ENCODE data around the gene SYT5. TPM values are rescaled to one million over a fixed set of nuclear protein-coding genes. Genes with fewer than 3 reads are reported as not detected.
A peak's percentile ranks its signal among the peaks of the same experiment; 100 is the strongest.

SYT5 gene
- total RNA-seq, 1 experiment from 2014 or later, result not detected

GRCh38 chr19:55147545-55148251, 32.4 kb downstream of the SYT5 start:
- DNase-seq (ENCODE audit: low read depth), result no peak

DNA sequence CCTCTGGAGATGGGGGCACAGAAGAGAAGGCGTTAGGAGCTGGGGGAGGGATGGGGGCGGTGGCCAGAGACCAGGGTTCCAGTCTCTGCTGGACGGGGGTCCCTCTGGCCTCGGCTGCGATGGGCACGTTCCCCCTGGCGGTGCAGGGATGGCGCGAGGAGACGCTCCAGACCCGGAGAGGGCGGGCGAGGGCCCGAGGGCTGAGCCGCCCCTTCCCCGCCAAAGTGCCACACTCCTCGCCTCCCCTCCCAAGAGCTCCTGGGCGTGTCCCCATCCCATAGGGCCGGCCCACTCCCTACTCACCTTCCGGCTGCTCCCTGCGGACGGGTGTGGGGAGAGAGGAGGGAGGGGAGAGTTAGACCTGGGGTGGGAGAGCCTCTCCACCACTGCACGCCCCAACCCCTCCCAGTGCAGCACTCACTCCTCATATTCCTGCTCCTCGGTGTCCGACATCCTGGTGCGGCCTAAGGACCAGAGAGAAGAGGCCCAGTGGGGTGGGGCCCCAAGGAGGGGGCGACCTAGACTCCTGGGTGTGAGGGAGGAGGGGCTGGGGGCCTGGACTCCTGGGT, 33.3 kb downstream of the SYT5 start:
- peak; percentile 54 for DNase-seq (ENCODE audit: low read depth)

GRCh38 chr19:55146078-55146704, 33.9 kb downstream of the SYT5 start:
- peak; percentile 45 for DNase-seq (ENCODE audit: low read depth)

DNA sequence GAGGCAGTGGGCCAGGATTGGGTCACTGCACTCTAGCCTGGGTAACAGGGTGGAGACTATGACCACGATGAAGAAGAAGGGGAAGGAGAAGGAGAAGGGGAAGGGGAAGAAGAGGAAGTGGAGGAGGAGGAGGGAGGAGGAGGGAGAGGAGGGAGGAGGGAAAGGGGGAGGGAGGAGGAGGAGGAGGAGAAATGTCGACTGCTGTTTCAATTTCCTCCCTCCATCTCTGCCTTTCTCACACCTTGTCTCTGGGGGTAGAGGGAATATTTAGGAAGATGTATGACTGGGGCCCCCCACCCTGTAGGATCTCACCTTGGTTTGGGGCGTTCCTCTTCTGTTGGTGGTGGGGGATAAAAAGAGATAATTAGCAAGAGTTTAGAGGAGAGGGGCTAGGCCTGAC, 34.9 kb downstream of the SYT5 start:
- DNase-seq (ENCODE audit: low read depth), result no peak

DNA sequence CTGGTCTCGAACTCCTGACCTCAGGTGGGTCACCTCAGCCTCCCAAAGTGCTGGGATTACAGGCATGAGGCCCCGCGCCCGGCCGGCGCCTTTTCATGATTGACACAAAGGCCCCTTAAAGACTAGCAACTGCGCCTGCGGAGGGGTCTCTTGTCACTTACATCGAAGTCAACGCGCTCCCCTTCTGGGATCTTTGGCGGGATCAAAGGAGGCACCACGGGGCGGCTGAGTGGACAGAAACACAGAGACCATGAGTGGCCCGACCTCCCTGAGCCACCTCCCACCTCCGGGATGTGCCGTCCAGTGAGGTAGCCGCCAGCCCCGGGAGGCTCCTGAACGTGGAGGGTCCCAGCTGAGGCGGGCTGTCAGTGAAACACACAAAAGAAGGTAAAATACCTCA, 38.4 kb downstream of the SYT5 start:
- no peak for DNase-seq (ENCODE audit: low read depth)

DNA sequence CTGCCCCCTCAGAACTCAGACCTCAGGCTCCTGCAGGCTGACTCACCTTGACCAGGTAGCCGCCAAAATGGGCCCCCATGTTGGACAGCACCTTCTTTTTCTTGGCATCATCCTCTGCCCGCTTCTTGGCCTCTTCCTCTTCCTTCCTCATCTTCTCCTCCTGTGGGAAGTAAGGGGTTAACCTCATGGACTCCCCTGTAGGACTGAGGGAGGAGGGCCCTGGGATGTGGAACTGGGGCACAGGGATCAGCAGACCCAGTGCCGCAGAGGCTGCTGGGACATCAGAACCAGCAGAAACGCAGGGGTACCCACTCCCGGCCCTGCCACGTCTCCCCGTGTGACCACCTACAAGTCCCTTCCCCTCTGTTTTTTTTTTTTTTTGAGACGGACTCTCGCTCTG, 42.2 kb downstream of the SYT5 start:
- DNase-seq (ENCODE audit: low read depth), result no peak

DNA sequence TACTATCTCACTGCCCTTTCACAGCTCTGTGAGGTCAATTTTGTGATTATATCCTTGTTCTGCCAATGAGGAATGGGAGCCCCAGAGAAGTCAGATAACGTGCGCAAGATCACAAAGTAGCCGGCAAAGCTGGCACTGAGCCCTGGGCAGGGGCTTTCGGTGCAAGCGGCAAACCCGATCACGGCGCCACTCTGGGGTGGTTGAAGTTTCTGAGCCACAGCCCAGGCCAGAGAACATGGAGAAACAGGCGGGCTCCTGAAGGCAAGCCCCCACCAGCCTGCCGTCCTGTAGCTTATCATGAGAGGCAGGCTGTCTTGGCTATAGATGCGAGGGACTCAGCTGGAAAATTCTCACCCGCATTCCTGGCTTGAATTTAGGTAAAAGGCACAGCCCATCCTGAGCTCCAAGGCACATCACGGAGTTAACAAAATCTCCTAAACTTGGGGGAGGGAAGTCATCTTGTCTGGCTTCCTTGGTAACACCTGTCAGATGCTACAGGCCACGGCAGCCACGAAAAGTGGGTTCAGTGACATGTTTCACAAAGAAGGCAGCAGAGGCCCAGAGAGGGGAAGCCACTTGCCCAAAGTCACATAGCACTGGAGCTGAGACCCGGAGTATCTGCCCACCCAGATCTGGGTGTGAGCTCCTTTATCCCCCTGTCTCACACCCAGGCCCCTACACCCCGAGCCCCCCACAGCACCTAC, 43.5 kb downstream of the SYT5 start:
- no peak for DNase-seq (ENCODE audit: low read depth)

GRCh38 chr19:55134736-55135135, 45.4 kb downstream of the SYT5 start:
- no peak for DNase-seq (ENCODE audit: low read depth)

DNA sequence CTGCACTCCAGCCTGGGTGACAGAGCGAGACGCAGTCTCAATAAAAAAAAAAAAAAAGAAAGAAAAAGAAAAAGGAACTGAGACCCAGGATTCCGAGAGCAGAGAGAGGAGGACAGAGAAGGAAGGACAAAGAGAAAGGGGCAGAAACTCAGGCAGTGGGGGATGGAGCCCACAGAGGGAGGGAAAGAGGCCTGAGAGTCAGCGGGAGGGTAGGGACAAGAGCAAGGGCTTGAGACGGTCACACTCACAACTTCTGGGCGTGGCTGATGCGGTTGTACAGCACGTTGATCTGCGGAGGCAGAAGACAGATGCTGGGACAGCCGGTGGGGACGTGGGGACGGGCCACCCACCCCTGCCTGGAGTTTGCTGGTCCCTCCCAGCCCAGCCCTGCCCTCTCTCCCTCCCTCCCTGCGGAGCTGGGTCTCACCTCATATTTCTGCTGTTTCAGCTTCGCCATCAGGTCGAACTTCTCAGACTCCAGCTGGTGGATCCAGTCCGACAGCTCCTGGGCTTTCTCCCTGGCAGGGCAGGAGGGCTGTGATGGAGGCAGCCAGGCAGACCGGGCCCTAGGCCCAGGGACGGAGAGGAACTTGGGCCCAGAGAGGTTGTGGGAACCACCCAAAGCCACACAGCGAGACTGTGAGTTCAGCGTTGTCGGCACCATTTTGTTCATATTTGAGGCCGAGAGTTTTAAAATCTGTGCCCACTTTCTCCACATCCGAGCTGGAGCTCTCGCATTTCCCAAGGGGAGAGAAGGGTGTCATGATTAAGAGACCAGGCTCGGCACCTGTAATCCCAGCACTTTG, 46.2 kb downstream of the SYT5 start:
- DNase-seq (ENCODE audit: low read depth), result no peak

- DNase-seq (ENCODE audit: low read depth), result no peak
These were observed 47.5 kb downstream of the SYT5 start for GRCh38 chr19:55132453-55133129.

DNA sequence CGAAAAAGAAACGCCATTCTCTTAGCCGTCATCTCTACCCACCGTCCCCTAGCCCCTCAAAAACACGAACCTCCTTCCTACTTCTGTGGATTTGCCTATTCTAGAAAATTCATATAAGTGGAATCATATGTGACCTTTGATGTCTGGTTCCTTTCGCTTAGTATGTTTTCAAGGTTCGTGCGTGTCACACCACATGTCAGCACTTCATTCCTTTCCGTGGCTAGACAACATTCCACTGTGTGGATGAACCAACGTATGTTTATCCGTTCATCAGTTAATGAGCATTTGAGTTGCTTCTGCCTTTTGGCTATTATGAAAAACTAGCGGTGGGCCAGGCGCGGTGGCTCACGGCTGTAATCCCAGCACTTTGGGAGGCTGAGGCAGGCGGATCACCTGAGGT, 48.7 kb downstream of the SYT5 start:
- DNase-seq (ENCODE audit: low read depth), result no peak

Other genes starting within 250 kb of the SYT5 start
- not detected in 2 replicates for gene NLRP7, start 232.8 kb downstream of the SYT5 start, total RNA-seq (2014; rRNA removed; shearing (Covaris generic))
- not detected in 2 replicates for gene NLRP2, start 213.9 kb downstream of the SYT5 start, total RNA-seq (2014; rRNA removed; shearing (Covaris generic))
- gene GP6, start 142.0 kb downstream of the SYT5 start, total RNA-seq (2014; rRNA removed; shearing (Covaris generic)), result not detected in 2 replicates
- gene RDH13, start 117.1 kb downstream of the SYT5 start, total RNA-seq (2014; rRNA removed; shearing (Covaris generic)), result 2.8 and 5.3 TPM in 2 replicates
- 1.7 and 2.5 TPM in 2 replicates for gene EPS8L1, start 104.4 kb downstream of the SYT5 start, total RNA-seq (2014; rRNA removed; shearing (Covaris generic))
- 26.9 and 39.9 TPM in 2 replicates for gene PPP1R12C, start 62.7 kb downstream of the SYT5 start, total RNA-seq (2014; rRNA removed; shearing (Covaris generic))
- 25.5 and 40.1 TPM in 2 replicates for gene TNNT1, start 31.1 kb downstream of the SYT5 start, total RNA-seq (2014; rRNA removed; shearing (Covaris generic))
- 0.42 TPM in 1 of 2 replicates, not detected in the other for gene TNNI3, start 22.6 kb downstream of the SYT5 start, total RNA-seq (2014; rRNA removed; shearing (Covaris generic))
- 0.44 and 4.0 TPM in 2 replicates for gene DNAAF3, start 13.7 kb downstream of the SYT5 start, total RNA-seq (2014; rRNA removed; shearing (Covaris generic))
- gene PTPRH, start 29.2 kb upstream of the SYT5 start, total RNA-seq (2014; rRNA removed; shearing (Covaris generic)), result 0.79 and 1.5 TPM in 2 replicates
- gene TMEM86B, start 48.5 kb upstream of the SYT5 start, total RNA-seq (2014; rRNA removed; shearing (Covaris generic)), result 1.2 and 1.7 TPM in 2 replicates
- 23.9 and 48.8 TPM in 2 replicates for gene PPP6R1, start 78.7 kb upstream of the SYT5 start, total RNA-seq (2014; rRNA removed; shearing (Covaris generic))
- gene HSPBP1, start 99.8 kb upstream of the SYT5 start, total RNA-seq (2014; rRNA removed; shearing (Covaris generic)), result 25.5 and 37.2 TPM in 2 replicates
- 0.17 and 2.7 TPM in 2 replicates for gene BRSK1, start 103.7 kb upstream of the SYT5 start, total RNA-seq (2014; rRNA removed; shearing (Covaris generic))
- gene TMEM150B, start 145.1 kb upstream of the SYT5 start, total RNA-seq (2014; rRNA removed; shearing (Covaris generic)), result not detected in 2 replicates
- gene KMT5C, start 159.6 kb upstream of the SYT5 start, total RNA-seq (2014; rRNA removed; shearing (Covaris generic)), result 5.2 and 10.0 TPM in 2 replicates
- 0.30 TPM in 1 of 2 replicates, not detected in the other for gene COX6B2, start 174.4 kb upstream of the SYT5 start, total RNA-seq (2014; rRNA removed; shearing (Covaris generic))
- gene GARIN5B, start 183.0 kb upstream of the SYT5 start, total RNA-seq (2014; rRNA removed; shearing (Covaris generic)), result not detected in 2 replicates
- gene IL11, start 190.2 kb upstream of the SYT5 start, total RNA-seq (2014; rRNA removed; shearing (Covaris generic)), result 23.0 and 39.1 TPM in 2 replicates
- 0.22 TPM in 1 of 2 replicates, not detected in the other for gene TMEM190, start 196.5 kb upstream of the SYT5 start, total RNA-seq (2014; rRNA removed; shearing (Covaris generic))
- 1.1 and 1.2 TPM in 2 replicates for gene TMEM238, start 204.0 kb upstream of the SYT5 start, total RNA-seq (2014; rRNA removed; shearing (Covaris generic))
- 452 and 738 TPM in 2 replicates for gene RPL28, start 205.6 kb upstream of the SYT5 start, total RNA-seq (2014; rRNA removed; shearing (Covaris generic))
- gene UBE2S, start 227.5 kb upstream of the SYT5 start, total RNA-seq (2014; rRNA removed; shearing (Covaris generic)), result 192 and 378 TPM in 2 replicates